ENCODE data around the gene CARMIL3. TPM values are rescaled to one million over a fixed set of nuclear protein-coding genes. Genes with fewer than 3 reads are reported as not detected.
A peak's percentile ranks its signal among the peaks of the same experiment; 100 is the strongest.
"Not testable (repeated sequence)": the region's sequence is repeated elsewhere in the genome, so short reads cannot be mapped to it uniquely, and the experiment has no call there.

The CARMIL3 gene
- total RNA-seq, 1 donor from 2014 or later: 0.61 TPM

DNA sequence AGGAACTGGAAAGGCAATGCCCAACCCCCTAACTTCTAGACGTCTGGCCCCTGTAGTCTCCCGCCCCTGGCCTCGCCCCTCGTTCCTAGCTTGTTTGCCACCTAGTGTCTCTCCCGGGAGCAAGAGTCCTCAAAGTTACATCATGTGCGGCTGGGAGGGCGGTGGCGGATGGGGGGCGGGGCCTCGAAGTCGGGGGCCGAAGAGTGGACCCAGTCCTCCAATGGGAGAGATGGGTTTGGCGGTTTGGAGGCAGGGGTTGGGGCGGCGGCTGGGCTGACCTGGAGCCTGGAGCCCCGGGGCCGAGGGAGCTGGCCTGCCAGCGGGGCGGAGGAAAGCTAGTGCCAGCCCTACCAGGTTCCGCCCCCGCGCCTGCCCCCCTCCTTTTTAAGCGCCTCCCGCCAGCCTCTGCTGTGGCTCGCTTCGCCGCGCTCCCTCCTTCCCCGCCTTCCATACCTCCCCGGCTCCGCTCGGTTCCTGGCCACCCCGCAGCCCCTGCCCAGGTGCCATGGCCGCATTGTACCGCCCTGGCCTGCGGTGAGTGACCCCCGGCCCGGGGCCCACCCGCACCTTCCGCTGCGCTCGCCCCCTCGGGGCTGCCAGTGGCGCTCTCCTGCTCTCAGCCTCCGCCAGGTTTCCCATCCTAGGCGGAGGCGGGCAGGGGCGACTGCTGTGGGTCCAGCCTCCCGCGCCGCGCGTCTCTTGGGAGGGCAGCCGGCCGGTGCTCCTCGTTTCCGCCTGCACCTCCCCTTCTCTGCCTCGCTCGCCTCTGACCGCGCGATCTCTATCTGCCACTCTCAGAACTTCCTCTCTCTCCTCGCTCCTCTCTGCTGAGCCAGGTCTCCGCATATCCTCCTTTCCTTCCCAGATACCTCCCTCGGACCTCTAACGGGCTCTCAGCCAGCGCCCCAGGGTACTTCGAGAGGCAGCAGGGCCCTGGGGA lies 42.4 kb downstream of the CARMIL3 start, which contains the start of gene PCK2:
Gene PCK2 (plus strand): TSS at position 411 of the 940 bp plus-strand sequence. CDS start 95 bp downstream, at position 506.
- DNase-seq (ENCODE audit: low spot score): peak; percentile 97

DNA sequence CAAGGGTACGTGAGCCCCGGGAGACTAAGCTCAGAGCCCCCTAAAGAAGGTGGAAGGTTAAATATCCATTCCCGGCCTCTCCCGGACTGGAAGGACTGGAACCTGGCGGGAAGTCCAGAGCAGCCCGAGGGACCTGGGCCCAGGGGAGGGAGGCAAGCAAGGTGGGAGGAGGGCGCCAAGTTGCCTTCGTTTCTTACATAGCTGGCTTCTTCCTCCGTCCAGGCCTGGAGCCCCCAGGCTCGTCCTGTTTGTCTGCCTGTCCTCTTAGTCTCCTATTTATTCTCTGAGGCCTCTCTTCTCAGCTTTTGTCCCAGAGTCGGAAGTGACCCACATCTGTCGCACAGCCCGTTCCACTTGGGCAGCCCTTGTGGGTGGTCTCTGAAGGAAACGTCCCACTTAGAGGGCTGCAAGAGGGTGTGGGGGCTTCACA lies 43.0 kb downstream of the CARMIL3 start:
- DNase-seq (ENCODE audit: low spot score): peak; percentile 68

- DNase-seq (ENCODE audit: low spot score): no peak
These were observed 43.7 kb downstream of the CARMIL3 start for GRCh38 chr14:24095271-24096068.

DNA sequence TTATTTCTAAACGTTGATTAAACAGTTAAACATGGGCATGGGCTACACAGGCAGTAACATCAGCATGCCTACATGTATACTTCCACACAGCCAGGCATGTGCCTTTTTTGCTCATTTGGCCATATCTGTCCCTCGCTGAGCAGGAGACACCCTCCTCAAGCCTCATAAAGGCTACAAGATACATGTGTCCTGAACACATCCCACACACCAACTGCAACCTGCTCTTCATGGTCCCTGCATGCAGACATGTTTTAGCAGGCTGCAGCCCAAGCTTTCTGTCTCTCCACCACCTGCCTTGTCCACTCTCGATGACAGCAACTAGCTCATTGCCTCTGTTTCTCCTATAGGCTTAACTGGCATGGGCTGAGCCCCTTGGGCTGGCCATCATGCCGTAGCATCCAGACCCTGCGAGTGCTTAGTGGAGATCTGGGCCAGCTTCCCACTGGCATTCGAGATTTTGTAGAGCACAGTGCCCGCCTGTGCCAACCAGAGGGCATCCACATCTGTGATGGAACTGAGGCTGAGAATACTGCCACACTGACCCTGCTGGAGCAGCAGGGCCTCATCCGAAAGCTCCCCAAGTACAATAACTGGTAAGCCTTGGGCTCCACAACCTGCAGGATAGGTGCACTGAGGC lies 44.9 kb downstream of the CARMIL3 start:
- no peak for DNase-seq (ENCODE audit: low spot score)

- DNase-seq (ENCODE audit: low spot score): no peak
These were observed 46.6 kb downstream of the CARMIL3 start for GRCh38 chr14:24098229-24098926.

DNA sequence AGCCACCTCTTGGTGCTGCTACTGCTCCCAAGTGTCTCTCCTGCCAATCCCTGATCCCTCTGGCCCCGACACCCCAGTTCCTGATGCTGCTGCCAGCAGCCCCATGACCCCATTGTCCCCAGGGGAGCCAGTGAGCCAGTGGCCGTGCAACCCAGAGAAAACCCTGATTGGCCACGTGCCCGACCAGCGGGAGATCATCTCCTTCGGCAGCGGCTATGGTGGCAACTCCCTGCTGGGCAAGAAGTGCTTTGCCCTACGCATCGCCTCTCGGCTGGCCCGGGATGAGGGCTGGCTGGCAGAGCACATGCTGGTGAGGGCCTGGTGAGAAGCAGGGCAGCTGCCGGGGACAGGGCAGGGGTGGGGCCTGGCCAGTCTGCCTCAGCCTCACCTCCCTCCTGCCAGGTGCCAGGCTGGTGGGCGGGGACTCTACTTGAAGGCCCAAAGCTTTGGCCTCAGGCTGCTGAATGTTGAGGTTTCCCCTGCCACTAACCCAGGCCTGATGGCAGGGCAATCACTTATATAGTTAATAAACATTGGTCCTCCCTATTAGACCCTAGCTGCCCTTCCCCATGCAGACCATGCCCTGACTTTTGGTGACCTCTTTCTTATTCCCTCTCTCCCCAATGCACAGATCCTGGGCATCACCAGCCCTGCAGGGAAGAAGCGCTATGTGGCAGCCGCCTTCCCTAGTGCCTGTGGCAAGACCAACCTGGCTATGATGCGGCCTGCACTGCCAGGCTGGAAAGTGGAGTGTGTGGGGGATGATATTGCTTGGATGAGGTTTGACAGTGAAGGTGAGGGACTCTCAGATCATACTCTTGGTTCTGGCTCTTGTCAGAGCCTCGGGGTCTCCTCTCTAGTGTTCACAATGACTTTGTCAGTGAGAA lies 47.4 kb downstream of the CARMIL3 start:
- no peak for DNase-seq (ENCODE audit: low spot score)

DNA sequence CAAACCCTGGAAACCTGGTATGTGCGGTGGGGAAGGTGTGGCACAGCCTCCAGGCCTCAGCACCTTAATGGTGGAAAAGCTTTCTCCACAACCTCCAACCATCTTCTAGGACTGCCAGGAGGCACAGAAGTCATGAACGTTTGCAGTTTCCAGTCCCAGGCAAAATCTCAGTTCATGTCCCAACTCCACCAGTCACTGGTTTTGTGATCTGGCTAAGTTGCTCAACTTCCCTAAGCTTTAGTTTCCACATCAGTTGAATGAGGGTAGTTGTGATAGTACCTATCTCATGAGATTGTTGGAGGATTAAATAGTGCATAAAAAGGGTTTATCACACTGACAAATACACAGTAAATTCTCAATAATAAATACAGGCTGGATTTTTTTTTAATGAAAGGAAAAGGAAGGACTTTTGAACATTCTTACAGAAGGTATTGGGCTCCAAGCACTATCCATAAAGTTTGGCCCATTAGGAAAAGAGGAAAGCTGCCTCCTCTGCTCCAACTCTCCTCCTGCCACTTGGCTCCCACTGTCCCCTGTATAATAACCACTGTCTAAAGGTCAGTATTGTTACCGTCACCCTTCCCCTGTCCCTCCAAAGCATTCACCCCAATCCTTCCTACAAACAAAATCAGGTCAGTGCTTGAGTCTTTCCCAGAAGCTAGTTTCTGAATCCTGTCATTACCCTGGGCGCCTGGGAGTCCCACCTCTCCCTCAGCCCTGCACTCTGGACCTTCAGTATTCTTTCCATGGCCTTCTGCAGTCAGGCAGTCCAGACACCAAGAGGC lies 48.6 kb downstream of the CARMIL3 start:
- no peak for DNase-seq (ENCODE audit: low spot score)

DNA sequence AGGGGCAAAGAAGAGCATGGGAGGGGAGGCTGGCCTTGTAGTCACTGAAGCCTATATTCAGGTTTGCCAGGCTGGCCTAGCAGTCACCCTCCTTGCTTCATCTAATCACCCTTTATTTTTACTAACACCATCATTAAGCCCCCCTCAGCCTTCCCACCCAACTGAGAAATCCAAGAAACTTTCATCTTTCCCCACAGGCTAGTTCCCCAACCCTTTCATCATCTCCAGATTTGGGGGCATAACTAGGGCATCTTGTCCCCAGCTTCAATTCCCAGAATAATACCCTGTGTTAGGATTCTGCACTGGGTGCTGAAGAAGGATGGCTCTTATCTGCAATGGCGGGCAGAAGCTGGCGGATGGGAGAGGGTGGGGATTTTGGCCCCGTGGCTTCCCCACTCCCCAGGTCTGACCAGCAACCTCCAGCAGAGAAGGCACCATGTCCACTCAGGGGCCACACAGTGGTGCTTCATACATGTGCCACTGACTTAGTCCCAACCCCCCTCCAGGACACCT lies 49.2 kb downstream of the CARMIL3 start:
- no peak for DNase-seq (ENCODE audit: low spot score)

DNA sequence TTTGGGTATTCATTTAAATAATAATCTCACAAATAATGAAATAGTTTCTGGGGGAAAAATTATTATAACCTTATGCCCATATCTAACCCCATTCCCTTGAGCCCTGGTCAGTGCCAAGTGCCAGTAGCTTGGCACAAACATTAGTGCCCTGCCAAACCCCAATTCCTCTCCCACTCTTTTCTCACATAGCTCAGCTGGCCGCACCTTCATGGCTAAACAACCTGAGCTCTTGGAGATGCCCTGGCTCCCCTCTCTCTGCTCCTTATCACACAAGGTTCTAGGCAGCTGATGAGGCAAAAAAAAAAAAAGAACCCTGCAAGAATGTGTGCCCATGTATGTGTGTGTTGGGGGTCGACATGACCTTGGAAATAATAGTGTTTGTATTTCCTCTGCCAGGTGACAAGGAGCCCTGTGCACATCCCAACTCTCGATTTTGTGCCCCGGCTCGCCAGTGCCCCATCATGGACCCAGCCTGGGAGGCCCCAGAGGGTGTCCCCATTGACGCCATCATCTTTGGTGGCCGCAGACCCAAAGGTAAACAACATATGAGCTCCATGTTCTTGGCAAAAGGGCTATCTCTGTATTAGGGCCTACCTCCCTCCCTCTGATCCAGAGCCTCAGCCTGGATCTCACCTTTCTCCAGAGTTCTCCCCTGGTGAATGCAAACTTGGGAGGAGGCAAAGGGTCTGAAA lies 50.7 kb downstream of the CARMIL3 start:
- DNase-seq (ENCODE audit: low spot score): no peak

DNA sequence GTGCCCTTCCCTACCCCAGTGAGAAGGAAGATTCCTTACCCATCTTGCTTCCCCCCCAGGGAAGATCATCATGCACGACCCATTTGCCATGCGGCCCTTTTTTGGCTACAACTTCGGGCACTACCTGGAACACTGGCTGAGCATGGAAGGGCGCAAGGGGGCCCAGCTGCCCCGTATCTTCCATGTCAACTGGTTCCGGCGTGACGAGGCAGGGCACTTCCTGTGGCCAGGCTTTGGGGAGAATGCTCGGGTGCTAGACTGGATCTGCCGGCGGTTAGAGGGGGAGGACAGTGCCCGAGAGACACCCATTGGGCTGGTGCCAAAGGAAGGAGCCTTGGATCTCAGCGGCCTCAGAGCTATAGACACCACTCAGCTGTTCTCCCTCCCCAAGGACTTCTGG lies 51.6 kb downstream of the CARMIL3 start:
- DNase-seq (ENCODE audit: low spot score): no peak

DNA sequence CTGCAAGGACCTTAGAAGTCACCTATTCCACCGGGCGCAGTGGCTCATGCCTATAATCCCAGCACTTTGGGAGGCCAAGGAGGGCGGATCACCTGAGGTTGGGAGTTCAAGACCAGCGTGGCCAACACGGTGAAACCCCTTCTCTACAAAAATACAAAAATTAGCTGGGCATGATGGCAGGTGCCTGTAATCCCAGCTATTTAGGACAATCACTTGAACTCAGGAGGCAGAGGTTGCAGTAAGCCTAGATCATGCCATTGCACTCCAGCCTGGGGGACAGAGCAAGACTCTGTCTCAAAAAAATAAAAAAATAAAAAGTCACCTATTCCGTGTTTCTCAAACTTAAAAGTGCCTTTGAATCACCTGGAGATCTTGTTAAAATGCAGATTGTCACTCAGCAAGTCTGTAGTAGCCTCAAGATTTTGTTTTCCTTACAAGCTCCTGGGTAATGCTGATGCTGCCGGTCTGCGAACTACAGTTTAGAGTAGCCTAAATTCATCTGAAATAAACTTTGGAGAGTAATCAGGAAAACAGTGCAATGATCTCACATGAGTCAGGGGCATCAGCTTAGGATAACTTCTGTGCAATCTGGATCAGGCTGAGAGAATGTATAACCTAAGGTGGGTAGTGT lies 53.9 kb downstream of the CARMIL3 start:
- DNase-seq (ENCODE audit: low spot score): not testable (repeated sequence)

GRCh38 chr14:24106672-24107271 lies 55.0 kb downstream of the CARMIL3 start:
- DNase-seq (ENCODE audit: low spot score): no peak

- no peak for DNase-seq (ENCODE audit: low spot score)
These were observed 56.6 kb downstream of the CARMIL3 start for GRCh38 chr14:24108336-24108874.

- no peak for DNase-seq (ENCODE audit: low spot score)
These were observed 58.3 kb downstream of the CARMIL3 start for GRCh38 chr14:24110060-24110459.

- no peak for DNase-seq (ENCODE audit: low spot score)
These were observed 58.7 kb downstream of the CARMIL3 start for GRCh38 chr14:24110523-24110922.

DNA sequence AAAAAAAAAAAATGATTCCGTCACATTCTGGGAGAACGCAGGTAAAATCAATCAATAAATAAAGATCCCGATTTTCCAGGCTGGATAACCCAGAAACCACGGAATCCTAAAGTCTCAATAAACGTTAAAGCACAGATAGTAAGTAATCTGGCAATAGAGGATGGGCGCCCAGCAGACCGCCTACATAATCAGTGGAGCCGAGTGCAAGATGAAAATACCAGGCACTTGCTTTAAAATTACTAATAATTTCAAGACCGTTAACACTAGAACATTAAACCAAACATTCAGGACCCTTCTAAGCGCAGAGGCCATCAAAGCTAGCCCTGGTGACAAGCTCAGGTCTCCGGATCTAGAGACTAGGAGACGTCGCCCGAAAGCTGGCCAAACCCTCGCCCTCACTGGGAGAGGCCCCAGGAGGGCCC lies 61.6 kb downstream of the CARMIL3 start:
- DNase-seq (ENCODE audit: low spot score): no peak

Measured in mesenteric fat pad (tissue), 1 donor.